HEK293 (cell line): Measurements from ENCODE around the gene ALPK3.

Experiments
- CTCF ChIA-PET: fragments of 350-600 bp; formaldehyde crosslinking; extraction: SDS; loops from one replicate; lab custom pipeline; 2021; ENCODE audit warnings: antibody characterized with exemption; lab: Yijun Ruan, JAX
- POLR2A ChIA-PET: fragments of 300-600 bp; formaldehyde crosslinking; extraction: SDS; loops from one replicate; lab custom pipeline; 2020; ENCODE audit warnings: antibody characterized with exemption, inconsistent platforms; lab: Yijun Ruan, JAX
- H3K27ac ChIP-seq: fragments of 200-500 bp; sonication (Bioruptor generic); 2 replicates; pipeline ENCODE4 v1.5.1; 2014; ENCODE audit warnings: low read depth, low read length, control low read depth, inconsistent platforms; ENCODE audit errors: extremely low read depth
- H3K36me3 ChIP-seq, 2 experiments: fragments of 200-500 bp in 1 of 2; sonication (Bioruptor generic) in 1 of 2; 1 replicate in 1 of 2; 2 replicates in 1 of 2; pipeline ENCODE4 v1.5.1; 2014 to 2017; ENCODE audit warnings: inconsistent platforms in 2 of 2, low read length in 2 of 2; ENCODE audit not compliant: control insufficient read depth in 2 of 2, insufficient read depth in 1 of 2
- H3K4me1 ChIP-seq: fragments of 200-500 bp; sonication (Bioruptor generic); 2 replicates; pipeline ENCODE4 v1.5.1; 2014; ENCODE audit warnings: mild to moderate bottlenecking, low read length, inconsistent platforms; ENCODE audit not compliant: control insufficient read depth, insufficient read depth
- H3K4me3 ChIP-seq: 2 replicates; pipeline ENCODE4 v1.5.1; 2011; ENCODE audit warnings: low read depth, mild to moderate bottlenecking, control low read depth, low read length, moderate library complexity
- H3K9me3 ChIP-seq: fragments of 200-500 bp; sonication (Bioruptor generic); 2 replicates; pipeline ENCODE4 v1.5.1; 2014; ENCODE audit warnings: low read depth, low read length, inconsistent platforms; ENCODE audit not compliant: control insufficient read depth, insufficient read depth
- FEZF1 ChIP-seq: fragments of 450-650 bp; formaldehyde crosslinking; IDR thresholded peaks from 2 replicates; pipeline ENCODE4 v1.5.1; 2016; ENCODE audit warnings: missing biosample characterization, missing genetic modification characterization
- HOXD13 ChIP-seq: sonication (generic); formaldehyde crosslinking; IDR thresholded peaks from 2 replicates; pipeline ENCODE4 v1.8.0; 2022; ENCODE audit warnings: missing genetic modification reagents, borderline replicate concordance
- MEIS1 ChIP-seq: sonication (generic); formaldehyde crosslinking; IDR thresholded peaks from 2 replicates; pipeline ENCODE4 v1.8.1; 2022; ENCODE audit warnings: missing genetic modification reagents, mild to moderate bottlenecking, borderline replicate concordance
- PRDM1 ChIP-seq: fragments of 450-650 bp; formaldehyde crosslinking; IDR thresholded peaks from 2 replicates; pipeline ENCODE4; 2016; ENCODE audit warnings: missing biosample characterization, missing genetic modification characterization
- SALL2 ChIP-seq: fragments of 450-650 bp; formaldehyde crosslinking; IDR thresholded peaks from 2 replicates; pipeline ENCODE4 v1.5.0; 2017; ENCODE audit warnings: missing biosample characterization, mild to moderate bottlenecking, missing genetic modification characterization, borderline replicate concordance
- SCRT2 ChIP-seq: fragments of 450-650 bp; formaldehyde crosslinking; IDR thresholded peaks from 2 replicates; pipeline ENCODE4 v1.5.1; 2016; ENCODE audit warnings: missing biosample characterization, missing genetic modification characterization
- ZBTB17 ChIP-seq: fragments of 450-650 bp; formaldehyde crosslinking; IDR thresholded peaks from 2 replicates; pipeline ENCODE4 v1.5.1; 2016; ENCODE audit warnings: missing biosample characterization, missing genetic modification characterization
- ZBTB21 ChIP-seq: fragments of 450-650 bp; formaldehyde crosslinking; IDR thresholded peaks from 2 replicates; pipeline ENCODE4 v1.5.1; 2017; ENCODE audit warnings: missing biosample characterization, missing genetic modification characterization
- ZFP69B ChIP-seq: fragments of 450-650 bp; formaldehyde crosslinking; IDR thresholded peaks from 2 replicates; pipeline ENCODE4 v1.5.1; 2016; ENCODE audit warnings: missing biosample characterization, missing genetic modification characterization
- ZNF133 ChIP-seq: fragments of 450-650 bp; formaldehyde crosslinking; IDR thresholded peaks from 2 replicates; pipeline ENCODE4 v1.5.1; 2016; ENCODE audit warnings: missing biosample characterization, missing genetic modification characterization
- ZNF23 ChIP-seq: fragments of 450-650 bp; formaldehyde crosslinking; IDR thresholded peaks from 2 replicates; pipeline ENCODE4 v1.5.1; 2016; ENCODE audit warnings: missing biosample characterization, missing genetic modification characterization, borderline replicate concordance
- ZNF324 ChIP-seq: fragments of 450-650 bp; formaldehyde crosslinking; IDR thresholded peaks from 2 replicates; pipeline ENCODE4 v1.5.1; 2016; ENCODE audit warnings: missing biosample characterization, missing genetic modification characterization
- ZNF404 ChIP-seq: fragments of 450-650 bp; formaldehyde crosslinking; IDR thresholded peaks from 2 replicates; pipeline ENCODE4 v1.5.1; 2017; ENCODE audit warnings: missing biosample characterization, missing genetic modification characterization
- ZNF423 ChIP-seq: fragments of 450-650 bp; formaldehyde crosslinking; IDR thresholded peaks from 2 replicates; pipeline ENCODE4 v1.5.1; 2016; ENCODE audit warnings: missing biosample characterization, missing genetic modification characterization
- ZNF48 ChIP-seq: fragments of 450-650 bp; formaldehyde crosslinking; IDR thresholded peaks from 2 replicates; pipeline ENCODE4 v1.5.1; 2016; ENCODE audit warnings: missing biosample characterization, missing genetic modification characterization
- ZNF660 ChIP-seq: fragments of 450-650 bp; IDR thresholded peaks from 2 replicates; pipeline ENCODE4 v1.5.1; 2018; ENCODE audit warnings: missing biosample characterization, mild to moderate bottlenecking, missing genetic modification characterization
- ZNF664 ChIP-seq: fragments of 450-650 bp; formaldehyde crosslinking; IDR thresholded peaks from 2 replicates; pipeline ENCODE4 v1.5.1; 2016; ENCODE audit warnings: missing biosample characterization, missing genetic modification characterization
- ZNF776 ChIP-seq: fragments of 450-650 bp; formaldehyde crosslinking; IDR thresholded peaks from 2 replicates; pipeline ENCODE4 v1.5.0; 2017; ENCODE audit warnings: missing biosample characterization, missing genetic modification characterization, borderline replicate concordance
- ZNF791 ChIP-seq: fragments of 450-650 bp; formaldehyde crosslinking; IDR thresholded peaks from 2 replicates; pipeline ENCODE4 v1.5.1; 2016; ENCODE audit warnings: missing biosample characterization, missing genetic modification characterization
- TF ChIP-seq, protein P1 (sequence below): sonication (generic); formaldehyde crosslinking; IDR thresholded peaks from 2 replicates; pipeline ENCODE4 v1.8.1; 2022; ENCODE audit warnings: mild to moderate bottlenecking, moderate library complexity, missing genetic modification reagents
- TF ChIP-seq, protein P2 (sequence below): fragments of 450-650 bp; formaldehyde crosslinking; IDR thresholded peaks from 2 replicates; pipeline ENCODE4 v1.5.1; 2016; ENCODE audit warnings: missing biosample characterization, missing genetic modification characterization
- TF ChIP-seq, protein P3 (sequence below): fragments of 450-650 bp; formaldehyde crosslinking; IDR thresholded peaks from 2 replicates; pipeline ENCODE4 v1.5.1; 2016; ENCODE audit warnings: missing biosample characterization, missing genetic modification characterization
- TF ChIP-seq, protein P4 (sequence below): fragments of 450-650 bp; formaldehyde crosslinking; IDR thresholded peaks from 2 replicates; pipeline ENCODE4 v1.5.1; 2016; ENCODE audit warnings: missing biosample characterization, missing genetic modification characterization, low read depth

The ALPK3 gene

DNA sequence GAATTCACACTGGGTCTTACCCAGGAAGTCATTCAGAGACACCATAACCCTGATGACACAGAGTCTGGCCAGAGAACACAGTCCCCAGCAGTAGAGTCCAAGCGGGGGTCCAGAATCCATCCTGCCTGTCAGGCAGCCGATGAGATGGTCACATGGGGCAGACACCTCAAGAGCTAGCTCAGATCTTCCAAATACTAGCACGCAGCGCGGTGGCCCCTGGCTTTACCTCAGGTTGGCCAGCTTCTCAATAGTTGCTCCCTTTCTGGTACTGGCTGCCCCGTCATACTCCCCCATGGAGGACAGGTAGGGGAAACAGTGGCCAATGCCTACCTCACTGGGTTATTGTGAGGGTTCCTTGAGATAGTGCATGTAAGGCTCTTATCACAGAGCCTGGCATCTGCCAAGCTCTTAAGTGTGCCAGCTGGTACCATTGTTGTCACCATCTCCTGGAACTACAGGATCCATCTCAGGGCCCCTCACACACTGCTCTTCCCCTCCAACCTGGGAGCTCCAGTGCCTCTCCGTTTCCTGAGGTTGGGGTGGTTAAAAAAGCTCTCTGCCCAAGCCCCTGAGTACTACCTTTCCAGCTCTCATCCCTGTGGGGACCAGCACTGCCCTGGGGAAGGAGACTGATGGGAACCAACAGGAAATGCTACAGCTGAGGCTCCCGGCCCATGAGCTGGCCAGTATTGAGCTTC is 63.8 kb downstream of the ALPK3 start:
- H3K4me3 ChIP-seq = no peak overlapping the region
- H3K9me3 ChIP-seq = no peaks in the 10 kb centered on the region
- H3K27ac ChIP-seq = no peak overlapping the region
- POLR2A ChIA-PET = interaction anchor here (0.7 kb wide), 2 partner anchors 12 to 43 kb away, joined by 3 to 5 read pairs; no protein-coding TSS in a partner anchor
- no peaks in the 10 kb centered on the region for H3K4me1 ChIP-seq
- no peaks in the 10 kb centered on the region for H3K36me3 ChIP-seq
- CTCF ChIA-PET = interaction anchor here (0.9 kb wide), 1 partner anchor 282 kb away, joined by 3 read pairs; no protein-coding TSS in a partner anchor
- TF ChIP-seq ZNF23 (tag by site-specific recombination) = no peak
- TF ChIP-seq, protein P1, sequence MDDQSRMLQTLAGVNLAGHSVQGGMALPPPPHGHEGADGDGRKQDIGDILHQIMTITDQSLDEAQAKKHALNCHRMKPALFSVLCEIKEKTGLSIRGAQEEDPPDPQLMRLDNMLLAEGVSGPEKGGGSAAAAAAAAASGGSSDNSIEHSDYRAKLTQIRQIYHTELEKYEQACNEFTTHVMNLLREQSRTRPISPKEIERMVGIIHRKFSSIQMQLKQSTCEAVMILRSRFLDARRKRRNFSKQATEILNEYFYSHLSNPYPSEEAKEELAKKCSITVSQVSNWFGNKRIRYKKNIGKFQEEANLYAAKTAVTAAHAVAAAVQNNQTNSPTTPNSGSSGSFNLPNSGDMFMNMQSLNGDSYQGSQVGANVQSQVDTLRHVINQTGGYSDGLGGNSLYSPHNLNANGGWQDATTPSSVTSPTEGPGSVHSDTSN (CRISPR knock-in tag) = no peak
- no peak for TF ChIP-seq ZNF133
- TF ChIP-seq ZNF660 (tag by site-specific recombination) = no peak
- TF ChIP-seq ZNF324 (tag by site-specific recombination) = no peak
- TF ChIP-seq ZNF404 (tag by site-specific recombination) = no peak
- TF ChIP-seq ZBTB21 (tag by site-specific recombination) = no peak
- TF ChIP-seq HOXD13 (CRISPR knock-in tag) = no peak
- TF ChIP-seq ZNF791 (tag by site-specific recombination) = no peak
- TF ChIP-seq ZFP69B (tag by site-specific recombination) = no peak
- TF ChIP-seq ZNF423 (tag by site-specific recombination) = no peak
- TF ChIP-seq ZNF48 (tag by site-specific recombination) = no peak
- TF ChIP-seq, protein P2, sequence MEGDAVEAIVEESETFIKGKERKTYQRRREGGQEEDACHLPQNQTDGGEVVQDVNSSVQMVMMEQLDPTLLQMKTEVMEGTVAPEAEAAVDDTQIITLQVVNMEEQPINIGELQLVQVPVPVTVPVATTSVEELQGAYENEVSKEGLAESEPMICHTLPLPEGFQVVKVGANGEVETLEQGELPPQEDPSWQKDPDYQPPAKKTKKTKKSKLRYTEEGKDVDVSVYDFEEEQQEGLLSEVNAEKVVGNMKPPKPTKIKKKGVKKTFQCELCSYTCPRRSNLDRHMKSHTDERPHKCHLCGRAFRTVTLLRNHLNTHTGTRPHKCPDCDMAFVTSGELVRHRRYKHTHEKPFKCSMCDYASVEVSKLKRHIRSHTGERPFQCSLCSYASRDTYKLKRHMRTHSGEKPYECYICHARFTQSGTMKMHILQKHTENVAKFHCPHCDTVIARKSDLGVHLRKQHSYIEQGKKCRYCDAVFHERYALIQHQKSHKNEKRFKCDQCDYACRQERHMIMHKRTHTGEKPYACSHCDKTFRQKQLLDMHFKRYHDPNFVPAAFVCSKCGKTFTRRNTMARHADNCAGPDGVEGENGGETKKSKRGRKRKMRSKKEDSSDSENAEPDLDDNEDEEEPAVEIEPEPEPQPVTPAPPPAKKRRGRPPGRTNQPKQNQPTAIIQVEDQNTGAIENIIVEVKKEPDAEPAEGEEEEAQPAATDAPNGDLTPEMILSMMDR (tag by site-specific recombination) = no peak
- no peak for TF ChIP-seq ZNF776 (tag by site-specific recombination)
- TF ChIP-seq SCRT2 (tag by site-specific recombination) = no peak

DNA sequence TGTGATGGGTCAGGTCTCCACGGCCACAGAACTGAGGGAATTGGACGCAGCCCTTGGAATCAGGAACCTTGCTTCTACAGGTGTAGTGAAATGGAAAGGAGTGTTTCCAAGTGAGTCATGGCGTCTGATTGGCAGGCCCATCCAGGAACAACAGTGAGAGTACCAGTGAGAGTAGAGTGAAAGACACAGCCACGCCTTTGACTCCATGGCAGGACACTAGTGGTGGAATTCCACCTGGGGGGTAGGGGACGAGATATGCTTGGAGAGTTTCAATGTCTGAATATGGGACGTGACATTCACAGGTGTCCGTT is 64.3 kb downstream of the ALPK3 start:
- Histone ChIP-seq H3K27ac (no peak overlapping the region), H3K9me3 (no peaks in the 10 kb centered on the region), H3K4me3 (no peak overlapping the region), H3K4me1 (no peaks in the 10 kb centered on the region), H3K36me3 (no peaks in the 10 kb centered on the region)
- TF ChIP-seq FEZF1 (tag by site-specific recombination) = no peak
- peak; percentile 43; the same call in 1 of the 2 replicates for TF ChIP-seq PRDM1 (tag by site-specific recombination)
- ChIA-PET CTCF (no interaction called here), POLR2A (no interaction called here)

DNA sequence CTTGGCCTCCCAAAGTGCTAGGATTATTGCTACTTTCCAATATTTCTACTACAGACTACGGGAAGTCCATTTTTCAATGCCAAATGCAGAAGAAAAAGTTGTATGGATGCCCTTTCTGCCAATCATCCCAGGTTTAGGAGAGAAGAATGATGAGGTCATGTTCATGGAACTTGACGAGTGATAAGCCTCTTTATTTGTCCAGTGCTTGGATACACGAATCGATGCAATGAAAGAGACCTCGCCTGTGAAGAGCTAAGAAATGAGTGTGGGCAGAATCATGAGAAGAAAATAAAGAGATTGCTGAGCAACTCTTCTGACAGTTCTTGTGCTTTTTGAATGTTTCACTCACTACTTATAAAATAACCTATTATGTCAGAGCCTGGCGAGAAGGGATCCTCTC is 66.3 kb downstream of the ALPK3 start:
- ChIA-PET CTCF (interaction anchor here (0.6 to 2.2 kb wide), 4 partner anchors 37 to 296 kb away, joined by 5 to 17 read pairs (median 8); no protein-coding TSS in a partner anchor), POLR2A (no interaction called here)
- TF ChIP-seq ZNF664 (tag by site-specific recombination) (no peak), SALL2 (tag by site-specific recombination) (no peak), MEIS1 (no peak), ZBTB17 (tag by site-specific recombination) (0 out of 2 replicates have a peak, but pooled peaks have one; percentile 18)
- TF ChIP-seq, protein P3, sequence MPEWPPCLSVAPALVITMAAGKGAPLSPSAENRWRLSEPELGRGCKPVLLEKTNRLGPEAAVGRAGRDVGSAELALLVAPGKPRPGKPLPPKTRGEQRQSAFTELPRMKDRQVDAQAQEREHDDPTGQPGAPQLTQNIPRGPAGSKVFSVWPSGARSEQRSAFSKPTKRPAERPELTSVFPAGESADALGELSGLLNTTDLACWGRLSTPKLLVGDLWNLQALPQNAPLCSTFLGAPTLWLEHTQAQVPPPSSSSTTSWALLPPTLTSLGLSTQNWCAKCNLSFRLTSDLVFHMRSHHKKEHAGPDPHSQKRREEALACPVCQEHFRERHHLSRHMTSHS = no peak
- TF ChIP-seq, protein P4, sequence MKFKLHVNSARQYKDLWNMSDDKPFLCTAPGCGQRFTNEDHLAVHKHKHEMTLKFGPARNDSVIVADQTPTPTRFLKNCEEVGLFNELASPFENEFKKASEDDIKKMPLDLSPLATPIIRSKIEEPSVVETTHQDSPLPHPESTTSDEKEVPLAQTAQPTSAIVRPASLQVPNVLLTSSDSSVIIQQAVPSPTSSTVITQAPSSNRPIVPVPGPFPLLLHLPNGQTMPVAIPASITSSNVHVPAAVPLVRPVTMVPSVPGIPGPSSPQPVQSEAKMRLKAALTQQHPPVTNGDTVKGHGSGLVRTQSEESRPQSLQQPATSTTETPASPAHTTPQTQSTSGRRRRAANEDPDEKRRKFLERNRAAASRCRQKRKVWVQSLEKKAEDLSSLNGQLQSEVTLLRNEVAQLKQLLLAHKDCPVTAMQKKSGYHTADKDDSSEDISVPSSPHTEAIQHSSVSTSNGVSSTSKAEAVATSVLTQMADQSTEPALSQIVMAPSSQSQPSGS = peak; percentile 44; the same call in 1 of the 2 replicates
- H3K4me1 ChIP-seq = no peaks in the 10 kb centered on the region
- no peak overlapping the region for H3K27ac ChIP-seq
- no peaks in the 10 kb centered on the region for H3K36me3 ChIP-seq
- no peak overlapping the region for H3K4me3 ChIP-seq
- H3K9me3 ChIP-seq = no peaks in the 10 kb centered on the region
